IPS-15b (cell line): ENCODE results near the gene RAB3D.

Experiments used
- H3K27me3 ChIP-seq: one replicate; pipeline ENCODE4 v1.6.1; 2013; ENCODE audit warnings: low read length; ENCODE audit not compliant: control insufficient read depth, insufficient read depth
- H3K36me3 ChIP-seq: one replicate; pipeline ENCODE4 v1.6.1; 2013; ENCODE audit warnings: low read length; ENCODE audit not compliant: control insufficient read depth, insufficient read depth
- H3K4me1 ChIP-seq: one replicate; pipeline ENCODE4 v1.6.1; 2013; ENCODE audit warnings: mild to moderate bottlenecking, low read length; ENCODE audit not compliant: control insufficient read depth, insufficient read depth
- H3K4me3 ChIP-seq: one replicate; pipeline ENCODE4 v1.5.1; 2013; ENCODE audit warnings: low read depth, low read length
- H3K9ac ChIP-seq: one replicate; pipeline ENCODE4 v1.6.1; 2013; ENCODE audit warnings: low read depth, mild to moderate bottlenecking, low read length
- H3K9me3 ChIP-seq: one replicate; pipeline ENCODE4 v1.6.1; 2013; ENCODE audit warnings: mild to moderate bottlenecking, low read length; ENCODE audit not compliant: control insufficient read depth, insufficient read depth

The RAB3D gene

DNA sequence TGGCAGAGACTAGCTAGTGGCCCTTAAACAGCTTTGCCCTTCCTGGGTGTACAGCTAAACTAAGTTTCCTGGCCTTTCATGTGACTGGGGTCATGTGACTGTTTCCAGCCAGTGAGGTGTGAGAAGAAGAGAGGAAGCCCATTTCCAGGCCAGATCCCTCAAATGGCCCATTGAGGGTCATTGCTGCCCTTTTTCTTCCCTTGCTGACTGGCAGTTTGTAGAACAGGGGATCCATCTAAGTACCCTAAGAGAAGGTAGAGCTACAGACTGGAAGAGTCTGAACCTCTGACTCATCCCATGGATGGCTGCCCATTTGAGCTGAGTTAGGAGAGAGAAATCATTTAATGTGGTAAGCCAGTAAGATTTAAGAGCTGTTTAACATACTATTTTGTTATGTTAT is 37.8 kb upstream of the RAB3D start:
- H3K9me3 ChIP-seq: no peaks in the 10 kb centered on the region
- H3K36me3 ChIP-seq: peaks cover 4% of the 10 kb centered on the region
- no peak overlapping the region for H3K9ac ChIP-seq
- no peaks in the 10 kb centered on the region for H3K27me3 ChIP-seq
- no peak overlapping the region for H3K4me3 ChIP-seq
- peaks cover 2% of the 10 kb centered on the region for H3K4me1 ChIP-seq

- Histone ChIP-seq H3K36me3 (peaks cover 6% of the 10 kb centered on the region), H3K9ac (peak overlapping the region; percentile 79), H3K9me3 (no peaks in the 10 kb centered on the region), H3K4me3 (peak overlapping the region; percentile 84), H3K4me1 (peaks cover 2% of the 10 kb centered on the region), H3K27me3 (no peaks in the 10 kb centered on the region)
Measured at GRCh38 chr19:11375143-11375948, 35.9 kb upstream of the RAB3D start.

DNA sequence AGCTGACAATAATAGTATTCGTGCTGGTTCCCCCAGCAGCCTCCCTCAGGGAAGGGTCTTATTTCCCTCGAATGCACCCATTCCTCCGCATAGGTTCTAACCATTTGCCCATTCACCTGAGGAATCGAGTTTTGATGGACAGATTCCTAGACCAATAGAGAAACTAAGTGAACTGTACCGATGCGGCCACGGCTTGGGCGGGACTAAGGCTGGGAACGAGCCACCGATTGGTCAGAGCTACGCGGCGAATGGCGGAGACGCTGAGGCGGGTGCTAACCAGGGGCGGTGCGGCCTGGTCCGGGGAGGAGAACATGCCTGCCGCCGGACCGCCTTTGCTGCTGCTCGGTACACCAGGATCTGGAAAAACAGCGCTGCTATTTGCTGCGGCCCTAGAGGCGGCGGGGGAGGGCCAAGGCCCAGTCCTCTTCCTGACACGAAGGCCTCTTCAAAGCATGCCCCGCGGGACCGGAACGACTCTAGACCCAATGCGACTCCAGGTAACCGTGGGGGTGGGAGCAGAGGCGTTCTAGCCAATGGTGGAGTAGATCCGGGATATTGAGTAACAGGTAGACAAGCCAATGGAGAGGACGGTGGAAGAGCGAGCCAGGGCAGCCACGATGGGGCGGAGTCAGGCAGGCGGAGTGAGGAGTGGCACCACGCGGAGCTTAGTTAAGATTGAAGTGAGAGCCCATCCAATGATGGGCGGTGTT is 35.1 kb upstream of the RAB3D start, which contains the start of gene SWSAP1:
Gene SWSAP1 (plus strand): TSS at position 234 of the 710 bp plus-strand sequence. CDS start 15 bp downstream, at position 249.
- H3K9me3 ChIP-seq: no peaks in the 10 kb centered on the region
- no peaks in the 10 kb centered on the region for H3K27me3 ChIP-seq
- peaks cover 6% of the 10 kb centered on the region for H3K36me3 ChIP-seq
- H3K4me3 ChIP-seq: peak within 1 kb of the TSS; percentile 84
- H3K9ac ChIP-seq: peak within 1 kb of the TSS; percentile 88
- peaks cover 2% of the 10 kb centered on the region for H3K4me1 ChIP-seq

- H3K4me3 ChIP-seq: peak overlapping the region; percentile 77
- H3K9ac ChIP-seq: no peak overlapping the region
- H3K4me1 ChIP-seq: peaks cover 2% of the 10 kb centered on the region
- H3K9me3 ChIP-seq: no peaks in the 10 kb centered on the region
- peaks cover 6% of the 10 kb centered on the region for H3K36me3 ChIP-seq
- no peaks in the 10 kb centered on the region for H3K27me3 ChIP-seq
Measured at GRCh38 chr19:11373885-11374432, 34.5 kb upstream of the RAB3D start.

DNA sequence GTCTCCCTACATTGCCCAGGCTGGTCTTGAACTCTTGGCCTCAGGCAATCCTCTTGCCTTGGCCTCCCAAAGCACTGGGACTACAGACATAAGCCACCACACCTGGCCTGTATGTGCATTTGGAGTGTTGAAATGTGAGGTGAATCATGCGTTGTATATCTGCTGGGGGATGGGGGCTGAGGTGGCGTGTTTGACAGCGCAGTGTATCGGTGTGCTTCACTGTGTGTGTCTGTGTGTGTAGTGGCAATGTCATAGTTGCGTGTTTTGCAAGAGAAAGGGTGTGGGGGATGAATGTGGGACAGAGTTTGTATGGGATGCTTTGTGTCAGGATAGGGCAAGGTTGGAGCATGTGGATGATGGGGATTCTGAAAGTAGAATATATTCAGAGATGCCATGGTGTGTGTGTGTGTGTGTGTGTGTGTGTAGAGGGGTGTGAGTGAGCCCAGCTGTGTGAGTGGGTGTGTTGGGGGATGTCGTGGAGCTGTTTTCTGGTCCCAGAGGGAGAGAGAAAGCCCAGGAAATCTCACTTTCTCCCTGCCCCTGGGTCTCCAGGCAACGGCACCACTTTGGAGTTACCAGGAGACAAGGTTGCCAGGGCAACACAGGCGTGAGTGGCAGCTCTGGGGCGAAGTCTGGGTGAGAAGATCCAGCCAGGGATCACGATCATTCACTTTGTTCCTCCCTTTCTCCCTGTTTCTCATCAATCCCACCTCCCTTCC is 33.9 kb upstream of the RAB3D start:
- Histone ChIP-seq H3K9ac (no peak overlapping the region), H3K4me3 (peak overlapping the region; percentile 77)

DNA sequence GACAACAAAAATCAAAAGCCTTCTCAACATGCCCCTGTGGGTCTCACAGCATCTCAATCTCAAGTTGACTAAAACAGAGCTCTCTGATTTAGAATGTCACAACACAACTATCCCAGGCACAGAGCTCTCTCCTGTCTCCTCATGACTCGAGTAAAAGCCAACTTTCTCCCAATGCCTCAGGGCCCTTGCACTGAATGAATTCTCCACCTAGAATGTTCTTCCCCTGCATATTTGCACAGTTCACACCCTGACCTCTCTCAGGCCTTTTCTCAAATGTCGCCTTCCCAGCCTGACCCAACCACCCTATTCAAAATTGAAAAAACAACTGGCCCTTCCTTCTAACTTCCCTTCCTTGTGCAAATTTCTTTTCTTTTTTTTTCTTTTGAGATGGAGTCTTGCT is 31.3 kb upstream of the RAB3D start:
- Histone ChIP-seq H3K4me1 (no peaks in the 10 kb centered on the region), H3K4me3 (no peak overlapping the region), H3K36me3 (peaks cover 4% of the 10 kb centered on the region), H3K9ac (no peak overlapping the region), H3K27me3 (no peaks in the 10 kb centered on the region), H3K9me3 (no peaks in the 10 kb centered on the region)

More for the DNA sequence above, 33.9 kb upstream of the RAB3D start:
- H3K36me3 ChIP-seq: peaks cover 6% of the 10 kb centered on the region
- H3K4me1 ChIP-seq: no peaks in the 10 kb centered on the region
- no peaks in the 10 kb centered on the region for H3K9me3 ChIP-seq
- no peaks in the 10 kb centered on the region for H3K27me3 ChIP-seq

DNA sequence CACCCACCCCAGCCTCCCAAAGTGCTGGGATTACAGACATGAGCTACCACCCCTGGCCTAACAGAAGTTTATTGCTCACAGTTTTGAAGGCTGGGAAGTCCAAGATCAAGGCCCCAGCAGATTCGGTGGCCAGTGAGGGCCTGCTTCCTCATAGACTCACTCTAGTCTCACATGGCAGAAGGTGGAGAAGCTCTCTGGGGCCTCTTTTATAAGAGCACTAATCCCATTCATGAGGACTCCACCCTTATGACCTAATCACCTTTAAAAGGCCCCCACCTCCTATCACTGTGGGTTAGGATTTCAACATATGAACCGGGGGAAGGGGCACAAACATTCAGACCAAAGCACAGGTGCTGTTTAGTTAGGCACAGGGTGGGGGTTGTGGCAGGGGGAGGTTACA is 28.1 kb upstream of the RAB3D start:
- H3K36me3 ChIP-seq: peaks cover 5% of the 10 kb centered on the region
- no peak overlapping the region for H3K9ac ChIP-seq
- H3K9me3 ChIP-seq: no peaks in the 10 kb centered on the region
- no peaks in the 10 kb centered on the region for H3K27me3 ChIP-seq
- H3K4me3 ChIP-seq: no peak overlapping the region
- H3K4me1 ChIP-seq: no peaks in the 10 kb centered on the region

DNA sequence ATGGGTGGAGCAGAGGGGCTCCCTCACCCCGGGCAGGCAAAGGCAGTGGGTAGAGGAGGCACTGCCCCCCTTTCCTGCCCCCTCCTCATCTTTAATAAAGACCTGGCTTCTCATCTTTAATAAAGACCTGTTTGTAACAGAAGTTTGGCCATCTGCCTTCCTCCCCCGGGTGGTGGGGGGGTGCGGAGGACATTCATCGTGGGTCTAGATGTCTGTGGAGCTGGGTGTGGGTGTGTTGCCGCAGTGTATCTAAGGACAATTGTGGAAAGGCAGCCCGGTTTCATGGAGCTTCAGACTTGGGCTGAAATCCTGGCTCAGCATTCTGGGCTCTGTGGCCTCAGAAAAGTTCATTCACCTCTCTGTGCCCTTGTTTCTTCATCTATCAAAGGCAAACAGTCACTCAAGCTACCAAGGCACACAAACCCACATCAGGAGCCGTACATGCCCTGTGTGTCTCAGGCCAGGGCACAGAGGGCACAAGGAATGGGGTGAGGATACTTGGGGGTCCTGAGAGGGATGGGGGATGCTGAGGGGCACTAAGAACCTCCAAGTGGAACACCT is 26.2 kb upstream of the RAB3D start:
- Histone ChIP-seq H3K9me3 (no peaks in the 10 kb centered on the region), H3K36me3 (peaks cover 3% of the 10 kb centered on the region)

DNA sequence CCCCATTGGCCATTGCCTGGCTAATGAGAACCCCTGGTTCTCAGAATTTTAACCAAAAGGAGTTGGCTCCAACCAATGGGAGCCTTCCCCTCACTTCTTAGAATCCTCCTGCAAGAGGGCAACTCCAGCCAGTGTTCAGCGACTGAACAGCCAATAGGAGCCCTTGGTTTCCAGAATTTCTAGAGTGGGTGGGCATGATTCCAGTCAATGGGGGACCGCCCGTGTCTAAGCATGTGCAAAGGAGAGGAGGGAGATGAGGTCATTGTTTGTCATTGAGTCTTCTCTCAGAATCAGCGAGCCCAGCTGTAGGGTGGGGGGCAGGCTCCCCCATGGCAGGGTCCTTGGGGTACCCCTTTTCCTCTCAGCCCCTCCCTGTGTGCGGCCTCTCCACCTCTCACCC is 25.5 kb upstream of the RAB3D start:
- Histone ChIP-seq H3K4me3 (no peak overlapping the region), H3K9me3 (no peaks in the 10 kb centered on the region), H3K9ac (no peak overlapping the region), H3K27me3 (no peaks in the 10 kb centered on the region), H3K4me1 (no peaks in the 10 kb centered on the region), H3K36me3 (peaks cover 3% of the 10 kb centered on the region)

More for the DNA sequence above, 26.2 kb upstream of the RAB3D start:
- no peak overlapping the region for H3K4me3 ChIP-seq
- no peak overlapping the region for H3K9ac ChIP-seq
- H3K4me1 ChIP-seq: no peaks in the 10 kb centered on the region
- no peaks in the 10 kb centered on the region for H3K27me3 ChIP-seq

GRCh38 chr19:11364296-11364904 is 24.9 kb upstream of the RAB3D start:
- Histone ChIP-seq H3K9ac (no peak overlapping the region), H3K4me3 (no peak overlapping the region), H3K27me3 (no peaks in the 10 kb centered on the region), H3K9me3 (no peaks in the 10 kb centered on the region), H3K36me3 (peaks cover 3% of the 10 kb centered on the region), H3K4me1 (no peaks in the 10 kb centered on the region)

- H3K9me3 ChIP-seq: no peaks in the 10 kb centered on the region
Measured at GRCh38 chr19:11363881-11364280, 24.4 kb upstream of the RAB3D start.

More at GRCh38 chr19:11363881-11364280, 24.4 kb upstream of the RAB3D start:
- Histone ChIP-seq H3K27me3 (no peaks in the 10 kb centered on the region), H3K9ac (no peak overlapping the region), H3K4me1 (no peaks in the 10 kb centered on the region), H3K36me3 (peaks cover 3% of the 10 kb centered on the region), H3K4me3 (no peak overlapping the region)
